Measurements from ENCODE around the gene EDA2R.

The EDA2R gene

GRCh38 chrX:66633541-66633940 is 5.3 kb downstream of the EDA2R start:
- Histone ChIP-seq H3K27me3 (ENCODE audit: insufficient read depth, poor library complexity, severe bottlenecking) (peaks cover 2% of the 10 kb centered on the region), H3K4me3 (replicated peaks; ENCODE audit: insufficient read depth, low read length) (no peak overlapping the region), H3K27ac (replicated peaks) (no peak overlapping the region)
- TF ChIP-seq POLR2AphosphoS5 (IDR thresholded peaks at IDR 0.05; ENCODE audit: low read depth) (no peak), REST (IDR thresholded peaks at IDR 0.05; ENCODE audit: insufficient replicate concordance, low read depth) (no peak), CTCF (IDR thresholded peaks at IDR 0.05; ENCODE audit: insufficient read depth, low read length) (no peak)
- no peak for DNase-seq (ENCODE audit: low read depth in 1 of 2, low spot score in 1 of 2)

GRCh38 chrX:66632981-66633380 is 5.9 kb downstream of the EDA2R start:
- no peaks in the 10 kb centered on the region for H3K27me3 ChIP-seq (ENCODE audit: insufficient read depth, poor library complexity, severe bottlenecking)
- no peak for TF ChIP-seq POLR2AphosphoS5 (IDR thresholded peaks at IDR 0.05; ENCODE audit: low read depth)
- no peak for TF ChIP-seq CTCF (IDR thresholded peaks at IDR 0.05; ENCODE audit: insufficient read depth, low read length)
- no peak for TF ChIP-seq REST (IDR thresholded peaks at IDR 0.05; ENCODE audit: insufficient replicate concordance, low read depth)
- no peak for TF ChIP-seq SPI1 (IDR thresholded peaks at IDR 0.05; ENCODE audit: borderline replicate concordance, low read depth)
- TF ChIP-seq GABPA (IDR thresholded peaks at IDR 0.05; ENCODE audit: low read depth): no peak
- no peak overlapping the region for H3K27ac ChIP-seq (replicated peaks)
- no peak for DNase-seq (ENCODE audit: low read depth in 1 of 2, low spot score in 1 of 2)
- H3K4me3 ChIP-seq (replicated peaks; ENCODE audit: insufficient read depth, low read length): no peak overlapping the region

GRCh38 chrX:66632473-66632872 is 6.4 kb downstream of the EDA2R start:
- H3K27ac ChIP-seq (replicated peaks): no peak overlapping the region
- H3K4me3 ChIP-seq (replicated peaks; ENCODE audit: insufficient read depth, low read length): no peak overlapping the region
- H3K27me3 ChIP-seq (ENCODE audit: insufficient read depth, poor library complexity, severe bottlenecking): no peaks in the 10 kb centered on the region
- no peak for DNase-seq (ENCODE audit: low read depth in 1 of 2, low spot score in 1 of 2)
- TF ChIP-seq POLR2AphosphoS5 (IDR thresholded peaks at IDR 0.05; ENCODE audit: low read depth): no peak
- TF ChIP-seq GABPA (IDR thresholded peaks at IDR 0.05; ENCODE audit: low read depth): no peak
- TF ChIP-seq REST (IDR thresholded peaks at IDR 0.05; ENCODE audit: insufficient replicate concordance, low read depth): no peak
- TF ChIP-seq SPI1 (IDR thresholded peaks at IDR 0.05; ENCODE audit: borderline replicate concordance, low read depth): no peak

- Histone ChIP-seq H3K27me3 (ENCODE audit: insufficient read depth, poor library complexity, severe bottlenecking) (no peaks in the 10 kb centered on the region), H3K4me3 (replicated peaks; ENCODE audit: insufficient read depth, low read length) (no peak overlapping the region), H3K27ac (replicated peaks) (no peak overlapping the region)
- TF ChIP-seq SPI1 (IDR thresholded peaks at IDR 0.05; ENCODE audit: borderline replicate concordance, low read depth): no peak
- no peak for TF ChIP-seq REST (IDR thresholded peaks at IDR 0.05; ENCODE audit: insufficient replicate concordance, low read depth)
- TF ChIP-seq CTCF (IDR thresholded peaks at IDR 0.05; ENCODE audit: insufficient read depth, low read length): no peak
- no peak for TF ChIP-seq GABPA (IDR thresholded peaks at IDR 0.05; ENCODE audit: low read depth)
- no peak for TF ChIP-seq POLR2AphosphoS5 (IDR thresholded peaks at IDR 0.05; ENCODE audit: low read depth)
- no peak for DNase-seq (ENCODE audit: low read depth in 1 of 2, low spot score in 1 of 2)
Measured at GRCh38 chrX:66625525-66625924, 13.4 kb downstream of the EDA2R start.

Measured in HL-60 (cell line).